ENCODE results near the gene GNAO1.

The GNAO1 gene

GRCh38 chr16:56314244-56314850, 123.1 kb downstream of the GNAO1 start:
- no peak for DNase-seq (ENCODE audit: low spot score)

- DNase-seq (ENCODE audit: low spot score): no peak
Measured at GRCh38 chr16:56315955-56316354, 124.7 kb downstream of the GNAO1 start.

- no peak for DNase-seq (ENCODE audit: low spot score)
Measured at GRCh38 chr16:56316545-56316944, 125.3 kb downstream of the GNAO1 start.

- DNase-seq (ENCODE audit: low spot score): peak; percentile 80
Measured at GRCh38 chr16:56317998-56318826, 126.9 kb downstream of the GNAO1 start.

DNA sequence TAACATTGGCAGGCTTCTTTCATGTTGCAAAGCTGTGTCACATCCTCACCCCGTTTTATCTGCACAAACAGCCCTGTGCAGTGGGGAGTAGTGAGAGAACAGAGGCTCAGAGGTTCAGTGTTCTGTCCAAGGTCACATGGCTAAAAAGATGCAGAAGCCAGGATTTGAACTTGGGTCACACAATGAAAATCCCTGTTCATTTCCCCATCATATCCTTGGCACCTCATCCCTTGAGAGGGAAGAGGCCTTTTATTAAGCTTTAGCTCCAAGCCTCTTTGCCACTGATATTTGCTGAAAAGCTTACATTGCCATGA, 127.5 kb downstream of the GNAO1 start:
- no peak for DNase-seq (ENCODE audit: low spot score)

DNA sequence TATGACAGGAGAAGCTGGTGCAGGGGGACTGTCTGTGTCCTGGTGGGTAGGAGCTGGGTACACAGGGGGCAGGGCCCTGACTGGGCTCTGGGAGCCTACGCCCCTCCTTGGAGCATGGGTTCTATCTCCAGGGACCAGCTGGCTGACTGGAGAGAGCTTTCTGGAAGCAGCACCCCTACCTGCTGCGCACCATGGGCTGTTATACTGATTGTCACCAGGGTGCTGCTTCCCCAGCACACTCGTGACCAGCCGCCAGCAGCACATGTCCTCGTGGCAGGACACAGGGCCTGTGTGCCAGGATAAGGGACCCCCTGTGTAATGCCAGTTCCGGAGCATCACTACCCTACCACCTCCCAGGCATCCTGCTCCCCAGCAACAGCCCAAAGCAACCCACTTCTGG, 128.1 kb downstream of the GNAO1 start:
- DNase-seq (ENCODE audit: low spot score): no peak

GRCh38 chr16:56320056-56320455, 128.8 kb downstream of the GNAO1 start:
- no peak for DNase-seq (ENCODE audit: low spot score)

DNA sequence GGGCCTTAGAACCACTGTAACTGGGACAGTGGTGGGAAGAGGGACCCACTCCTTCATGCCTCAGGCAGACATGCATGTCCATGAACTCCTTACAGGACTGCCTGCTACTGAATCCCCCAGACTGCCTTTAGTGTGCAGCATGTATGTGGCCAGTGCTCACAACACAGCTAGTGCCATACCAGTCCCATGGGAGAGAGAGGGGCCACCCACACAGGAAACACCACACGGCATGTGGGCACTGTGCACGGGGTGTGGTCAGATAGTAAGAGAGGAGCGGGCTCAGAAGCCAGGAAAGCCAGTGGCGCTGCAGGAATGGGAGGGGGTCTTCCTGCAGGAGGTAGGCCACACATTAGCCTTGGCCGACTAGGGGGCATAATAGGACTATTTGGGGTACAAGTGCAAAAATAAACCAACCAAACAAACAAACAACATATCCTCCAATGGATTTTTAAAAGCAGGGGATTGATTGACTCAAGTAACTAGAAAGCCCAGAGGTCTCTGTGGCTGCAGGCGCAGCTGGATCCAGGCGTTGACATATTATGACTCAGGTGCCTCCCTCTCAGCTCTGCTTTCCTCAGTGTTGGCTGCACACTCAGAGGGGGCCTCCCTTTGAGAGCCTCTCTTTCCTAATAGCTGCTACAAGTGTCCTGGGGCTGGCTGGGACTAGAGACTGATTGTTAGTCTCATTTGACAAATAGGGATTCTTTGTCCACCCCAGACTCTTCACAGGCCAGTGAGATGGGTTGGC, 129.7 kb downstream of the GNAO1 start:
- DNase-seq (ENCODE audit: low spot score): no peak

DNA sequence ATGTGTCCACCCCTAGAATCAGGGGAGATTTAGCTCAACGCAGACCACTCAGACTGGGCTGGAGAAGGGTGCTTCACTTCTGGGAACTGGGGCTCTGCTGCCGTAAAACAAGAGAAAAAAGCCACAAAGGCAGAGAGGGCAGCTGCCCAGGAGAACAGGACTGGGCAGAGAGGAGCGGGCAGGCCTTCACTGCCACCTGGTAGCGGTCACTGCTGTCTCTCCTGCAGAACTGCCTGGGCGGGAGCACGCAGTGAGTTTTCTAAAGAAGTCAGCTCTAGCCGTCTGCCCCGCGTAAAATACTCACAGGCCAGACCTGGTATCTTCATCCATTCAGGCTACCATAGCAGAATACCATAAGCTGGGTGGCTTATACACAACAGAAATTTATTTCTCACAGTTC, 130.3 kb downstream of the GNAO1 start:
- DNase-seq (ENCODE audit: low spot score): no peak

DNA sequence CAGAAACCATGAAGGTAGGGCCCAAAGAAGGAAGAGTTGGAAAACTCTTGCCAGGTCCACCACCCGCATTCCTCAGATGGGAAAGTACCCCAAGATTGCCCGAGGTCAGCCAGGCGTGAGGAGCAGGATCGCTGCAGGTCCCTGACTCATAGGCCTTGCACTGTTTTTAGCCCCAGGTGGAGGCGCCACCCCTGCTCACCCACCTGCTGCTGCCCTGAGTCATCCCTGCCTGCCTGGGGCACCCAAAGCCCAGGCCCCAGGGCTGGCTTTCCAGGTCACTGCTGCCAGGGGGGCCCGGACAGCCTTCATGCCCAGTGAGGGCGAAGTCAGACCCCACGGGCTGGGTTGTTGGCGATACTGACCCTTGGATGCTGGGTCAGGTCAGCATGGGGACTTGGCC, 133.1 kb downstream of the GNAO1 start:
- DNase-seq (ENCODE audit: low spot score): no peak

GRCh38 chr16:56325956-56326355, 134.7 kb downstream of the GNAO1 start:
- DNase-seq (ENCODE audit: low spot score): no peak

GRCh38 chr16:56327071-56327928, 136.0 kb downstream of the GNAO1 start:
- no peak for DNase-seq (ENCODE audit: low spot score)

DNA sequence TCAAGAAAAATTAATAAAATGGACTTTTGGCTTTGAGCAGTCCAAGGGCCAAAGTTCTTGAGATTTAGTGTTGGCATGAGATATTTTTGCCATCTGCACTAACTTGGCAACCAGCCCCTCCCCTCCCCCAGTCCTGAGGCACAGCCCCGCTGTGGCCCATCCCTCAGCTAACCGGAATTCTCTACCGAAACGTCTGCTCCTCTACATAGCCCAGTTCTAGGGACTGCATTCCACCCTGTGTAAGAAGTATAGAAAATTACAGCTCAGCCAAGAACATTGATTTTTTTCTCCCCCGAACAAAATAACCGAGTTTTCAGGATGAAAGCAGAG, 136.6 kb downstream of the GNAO1 start:
- DNase-seq (ENCODE audit: low spot score): no peak

DNA sequence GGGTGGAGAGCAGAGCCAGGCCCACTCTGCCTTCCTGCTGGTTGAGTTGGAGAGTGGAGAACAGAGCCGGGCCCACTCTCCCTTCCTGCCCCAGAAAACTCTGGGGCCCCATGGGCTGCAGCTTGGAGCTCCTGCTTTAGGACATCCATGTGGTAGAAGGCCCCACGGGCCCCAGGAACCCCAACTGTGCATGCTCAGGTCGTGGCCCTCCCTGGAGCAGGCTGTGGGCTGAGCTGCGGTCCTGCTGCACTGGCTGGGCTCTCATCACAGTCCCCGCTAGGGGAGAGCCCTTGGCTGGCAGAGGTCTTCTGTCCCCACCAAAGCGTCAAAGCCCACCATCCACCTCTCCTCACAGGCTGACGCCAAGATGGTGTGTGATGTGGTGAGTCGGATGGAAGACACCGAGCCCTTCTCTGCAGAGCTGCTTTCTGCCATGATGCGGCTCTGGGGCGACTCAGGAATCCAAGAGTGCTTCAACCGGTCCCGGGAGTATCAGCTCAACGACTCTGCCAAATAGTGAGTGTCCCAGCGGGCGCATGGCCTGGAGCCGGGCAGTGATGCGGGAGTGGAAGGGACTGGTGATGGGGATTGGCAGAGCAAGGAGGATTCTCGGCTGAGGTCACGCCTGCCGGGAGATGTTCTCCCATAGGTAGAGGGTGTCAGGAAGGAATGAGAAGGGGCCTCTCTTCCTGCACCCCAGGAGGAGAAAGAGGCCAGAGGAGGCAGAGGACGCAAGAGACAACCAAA, 137.2 kb downstream of the GNAO1 start:
- DNase-seq (ENCODE audit: low spot score): no peak

DNA sequence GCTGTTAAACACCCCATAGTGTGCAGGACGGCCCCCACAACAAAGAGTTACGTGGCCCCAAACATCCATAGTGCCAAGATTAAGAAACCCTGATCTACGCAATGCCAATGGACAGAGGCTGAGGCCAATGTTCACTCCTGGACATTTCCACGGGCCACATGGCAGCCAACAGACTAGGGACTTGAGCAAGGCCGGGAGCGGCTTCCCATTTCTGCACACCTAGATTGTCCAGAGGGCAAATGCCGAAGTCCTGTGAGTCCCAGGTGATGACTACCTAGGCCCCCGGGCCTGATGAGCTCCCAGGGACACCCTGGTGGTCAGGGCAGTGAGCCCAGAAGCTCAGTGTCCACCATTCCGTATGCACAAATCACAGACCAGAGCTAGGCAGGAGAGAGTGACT, 138.6 kb downstream of the GNAO1 start:
- no peak for DNase-seq (ENCODE audit: low spot score)

DNA sequence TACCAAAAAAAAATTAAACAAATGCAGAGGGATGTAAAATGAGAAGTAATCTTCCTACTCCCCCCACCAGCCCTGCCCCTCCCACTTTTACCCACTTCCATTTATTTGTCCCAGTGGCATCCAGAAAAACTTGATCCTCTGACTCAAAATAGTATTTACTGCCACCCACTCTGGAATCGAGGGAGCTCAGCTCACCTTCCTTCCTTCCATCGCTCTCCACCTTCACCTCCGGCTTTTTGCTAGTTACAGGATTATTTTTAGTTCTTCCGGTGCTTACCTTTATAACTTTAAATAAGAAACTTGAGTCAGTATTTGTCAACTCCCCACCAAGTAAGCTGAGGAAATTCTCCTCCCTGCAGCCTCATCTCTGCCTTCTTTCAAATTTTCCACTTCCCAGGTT, 139.2 kb downstream of the GNAO1 start:
- no peak for DNase-seq (ENCODE audit: low spot score)

GRCh38 chr16:56331399-56331798, 140.1 kb downstream of the GNAO1 start:
- DNase-seq (ENCODE audit: low spot score): no peak

DNA sequence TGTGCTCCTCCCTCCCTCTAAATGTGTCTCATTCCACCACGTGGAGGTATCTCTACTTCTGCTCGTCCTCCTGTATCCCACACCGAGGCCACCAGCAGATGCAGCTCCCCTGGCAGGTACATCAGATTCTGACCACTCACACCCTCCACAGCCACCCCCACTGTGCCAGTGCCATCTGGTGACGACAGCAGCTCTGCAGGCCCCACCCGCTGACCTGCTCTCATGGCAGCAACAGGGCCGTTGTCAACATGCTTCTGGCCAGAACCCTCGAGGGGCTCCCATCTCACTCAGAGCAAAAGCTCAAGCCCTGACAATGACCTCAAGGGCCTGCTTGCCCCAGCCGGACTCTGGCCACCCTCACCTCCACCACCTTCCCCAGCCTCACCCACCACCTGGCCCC, 140.6 kb downstream of the GNAO1 start:
- no peak for DNase-seq (ENCODE audit: low spot score)

- DNase-seq (ENCODE audit: low spot score): peak; percentile 79
Measured at GRCh38 chr16:56332464-56333079, 141.3 kb downstream of the GNAO1 start.

GRCh38 chr16:56334761-56335160, 143.5 kb downstream of the GNAO1 start:
- DNase-seq (ENCODE audit: low spot score): no peak

GRCh38 chr16:56336071-56336688, 144.9 kb downstream of the GNAO1 start:
- DNase-seq (ENCODE audit: low spot score): no peak

Data from HuH-7 (cell line).